PFSK-1 (cell line): ENCODE measurements around the gene WDR31.

Experiments
- POLR2AphosphoS5 ChIP-seq: IDR thresholded peaks from 2 replicates; pipeline ENCODE4 v1.6.1; 2012; ENCODE audit warnings: low read depth, mild to moderate bottlenecking, control low read depth, low read length, moderate library complexity
- REST ChIP-seq, 2 experiments: IDR thresholded peaks; 2 replicates each; pipeline versions ENCODE4 v1.6.1 to v1.8.0; 2011 to 2012; ENCODE audit warnings: low read depth in 2 of 2, low read length in 2 of 2, control low read depth in 1 of 2, inconsistent platforms in 1 of 2, mild to moderate bottlenecking in 1 of 2, moderate library complexity in 1 of 2; ENCODE audit not compliant: insufficient read depth in 1 of 2
- SIN3A ChIP-seq: IDR thresholded peaks from 2 replicates; pipeline ENCODE4 v1.6.1; 2012; ENCODE audit warnings: mild to moderate bottlenecking, low read length, moderate library complexity, borderline replicate concordance; ENCODE audit not compliant: insufficient read depth
- TAF1 ChIP-seq: IDR thresholded peaks from 2 replicates; pipeline ENCODE4 v1.6.1; 2012; ENCODE audit warnings: low read length, control low read depth, borderline replicate concordance; ENCODE audit not compliant: insufficient read depth

DNA sequence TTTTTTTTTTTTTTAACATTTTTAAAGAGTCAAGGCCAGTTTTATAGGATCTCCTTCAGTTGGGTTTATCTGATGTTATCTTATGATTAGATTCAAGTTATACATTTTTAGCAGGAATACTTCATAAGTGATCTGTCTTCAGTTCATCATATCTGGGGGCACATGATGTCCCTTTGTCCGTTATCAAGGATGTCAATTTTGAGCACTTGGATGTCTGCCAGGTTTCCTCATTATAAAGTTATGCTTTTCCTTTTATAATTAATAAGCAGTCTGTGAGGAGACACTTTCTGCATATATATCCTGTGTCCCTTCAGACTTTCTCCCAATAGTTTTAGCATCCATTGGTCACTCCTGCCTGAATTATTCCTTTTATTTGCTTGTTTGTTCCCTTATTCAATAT lies 24.9 kb upstream of the WDR31 start:
- TF ChIP-seq TAF1 (no peak), SIN3A (no peak), POLR2AphosphoS5 (no peak), REST (IDR thresholded peaks at IDR 0.05; ENCODE audit: insufficient read depth in 1 of 2, low read depth in 2 of 2, low read length in 2 of 2) (no peak)
